ENCODE data around the gene SLC35G6. TPM values are rescaled to one million over a fixed set of nuclear protein-coding genes. Genes with fewer than 3 reads are reported as not detected.
"Not testable (repeated sequence)": the region's sequence is repeated elsewhere in the genome, so short reads cannot be mapped to it uniquely, and the experiment has no call there.

The SLC35G6 gene
- total and polyA plus RNA-seq, 4 donors, result not detected

- TF ChIP-seq, protein P1, sequence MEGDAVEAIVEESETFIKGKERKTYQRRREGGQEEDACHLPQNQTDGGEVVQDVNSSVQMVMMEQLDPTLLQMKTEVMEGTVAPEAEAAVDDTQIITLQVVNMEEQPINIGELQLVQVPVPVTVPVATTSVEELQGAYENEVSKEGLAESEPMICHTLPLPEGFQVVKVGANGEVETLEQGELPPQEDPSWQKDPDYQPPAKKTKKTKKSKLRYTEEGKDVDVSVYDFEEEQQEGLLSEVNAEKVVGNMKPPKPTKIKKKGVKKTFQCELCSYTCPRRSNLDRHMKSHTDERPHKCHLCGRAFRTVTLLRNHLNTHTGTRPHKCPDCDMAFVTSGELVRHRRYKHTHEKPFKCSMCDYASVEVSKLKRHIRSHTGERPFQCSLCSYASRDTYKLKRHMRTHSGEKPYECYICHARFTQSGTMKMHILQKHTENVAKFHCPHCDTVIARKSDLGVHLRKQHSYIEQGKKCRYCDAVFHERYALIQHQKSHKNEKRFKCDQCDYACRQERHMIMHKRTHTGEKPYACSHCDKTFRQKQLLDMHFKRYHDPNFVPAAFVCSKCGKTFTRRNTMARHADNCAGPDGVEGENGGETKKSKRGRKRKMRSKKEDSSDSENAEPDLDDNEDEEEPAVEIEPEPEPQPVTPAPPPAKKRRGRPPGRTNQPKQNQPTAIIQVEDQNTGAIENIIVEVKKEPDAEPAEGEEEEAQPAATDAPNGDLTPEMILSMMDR (IDR thresholded peaks at IDR 0.05; ENCODE audit: control extremely low read depth, extremely low read depth), result no peak
- H3K36me3 ChIP-seq (ENCODE audit: control insufficient read depth in 4 of 4, insufficient read depth in 4 of 4, low read length in 4 of 4), result peaks cover 0 to under 1% (median 0%) of the 10 kb centered on the region in 4 donors
- peak within 1 kb of the TSS; percentile 70 for H3K4me3 ChIP-seq
- H3K9me3 ChIP-seq (ENCODE audit: control insufficient read depth in 4 of 4, insufficient read depth in 3 of 4, low read length in 3 of 4), result no peaks in the 10 kb centered on the region
- WGBS, 2 donors, result 0 to 1% methylated on average over 40 to 92 of the region's 92 CpGs
- DNase-seq (peak; percentile 61 to 76 (median 66)), ATAC-seq (ENCODE audit: insufficient read depth, low FRiP score) (no peak)
- peak within 1 kb of the TSS; percentile 98 to 99 for H3K27ac ChIP-seq (ENCODE audit: low read depth in 1 of 2, low read length in 1 of 2)
- H3K27me3 ChIP-seq (ENCODE audit: control insufficient read depth in 3 of 3, insufficient read depth in 3 of 3, low read length in 2 of 3), result no peaks in the 10 kb centered on the region
- H3K9ac ChIP-seq (ENCODE audit: insufficient read depth in 1 of 2, low read length in 2 of 2), result peak within 1 kb of the TSS; percentile 86 to 88
- peaks cover 12 to 52% (median 40%) of the 10 kb centered on the region in 5 donors for H3K4me1 ChIP-seq (ENCODE audit: control insufficient read depth in 5 of 5, insufficient read depth in 5 of 5, low read length in 5 of 5)
Observed at GRCh38 chr17:7479213-7480088, 1.8 kb upstream of the SLC35G6 start, which contains the start of gene ZBTB4. ZBTB4 (minus strand) TSS chr17:7479631; CDS start chr17:7466801, 12,830 bp downstream.

- Histone ChIP-seq H3K36me3 (ENCODE audit: control insufficient read depth in 4 of 4, insufficient read depth in 4 of 4, low read length in 4 of 4) (no peaks in the 10 kb centered on the region), H3K27me3 (ENCODE audit: control insufficient read depth in 3 of 3, insufficient read depth in 3 of 3, low read length in 2 of 3) (no peaks in the 10 kb centered on the region), H3K4me1 (ENCODE audit: control insufficient read depth in 5 of 5, insufficient read depth in 5 of 5, low read length in 5 of 5) (peaks cover 12 to 54% (median 38%) of the 10 kb centered on the region in 5 donors), H3K9ac (ENCODE audit: insufficient read depth in 1 of 2, low read length in 2 of 2) (peak overlapping the region; percentile 65 to 86), H3K9me3 (ENCODE audit: control insufficient read depth in 4 of 4, insufficient read depth in 3 of 4, low read length in 3 of 4) (no peaks in the 10 kb centered on the region), H3K4me3 (peak overlapping the region; percentile 51), H3K27ac (ENCODE audit: low read depth in 1 of 2, low read length in 1 of 2) (peak overlapping the region; percentile 97 to 98)
- ATAC-seq (ENCODE audit: insufficient read depth, low FRiP score) (no peak), DNase-seq (peak in 1 of 3 donors; percentile 60)
- WGBS, 2 donors, result 5 to 8% methylated on average over 8 of the region's 8 CpGs
- TF ChIP-seq, protein P1 (IDR thresholded peaks at IDR 0.05; ENCODE audit: control extremely low read depth, extremely low read depth), result no peak
Observed at GRCh38 chr17:7480089-7480384, 1.2 kb upstream of the SLC35G6 start.

GRCh38 chr17:7481842-7482741 lies 846 bp downstream of the SLC35G6 start:
- H3K27me3 ChIP-seq (ENCODE audit: control insufficient read depth in 3 of 3, insufficient read depth in 3 of 3, low read length in 2 of 3); H3K4me3 ChIP-seq; DNase-seq; ATAC-seq (ENCODE audit: insufficient read depth, low FRiP score); H3K9me3 ChIP-seq (ENCODE audit: control insufficient read depth in 4 of 4, insufficient read depth in 3 of 4, low read length in 3 of 4); H3K36me3 ChIP-seq (ENCODE audit: control insufficient read depth in 4 of 4, insufficient read depth in 4 of 4, low read length in 4 of 4): not testable (repeated sequence)
- H3K4me1 ChIP-seq (ENCODE audit: control insufficient read depth in 5 of 5, insufficient read depth in 5 of 5, low read length in 5 of 5), result peaks cover 0 to 59% (median 30%) of the 10 kb centered on the region in 5 donors
- peak overlapping the region in 1 of 2 donors; percentile 100 for H3K27ac ChIP-seq (ENCODE audit: low read depth in 1 of 2, low read length in 1 of 2)
- WGBS, 2 donors, result 86 to 88% methylated on average over 31 of the region's 31 CpGs
- H3K9ac ChIP-seq (ENCODE audit: insufficient read depth in 1 of 2, low read length in 2 of 2), result peak overlapping the region in 1 of 2 donors; percentile 23

- H3K27ac ChIP-seq (ENCODE audit: low read depth in 1 of 2, low read length in 1 of 2), result peak overlapping the region; percentile 99 to 100
- not testable (repeated sequence) for H3K36me3 ChIP-seq (ENCODE audit: control insufficient read depth in 4 of 4, insufficient read depth in 4 of 4, low read length in 4 of 4); DNase-seq; H3K4me3 ChIP-seq; H3K9me3 ChIP-seq (ENCODE audit: control insufficient read depth in 4 of 4, insufficient read depth in 3 of 4, low read length in 3 of 4); ATAC-seq (ENCODE audit: insufficient read depth, low FRiP score); H3K27me3 ChIP-seq (ENCODE audit: control insufficient read depth in 3 of 3, insufficient read depth in 3 of 3, low read length in 2 of 3)
- WGBS, 2 donors, result 74 to 78% methylated on average over 6 of the region's 6 CpGs
- peaks cover 6 to 59% (median 29%) of the 10 kb centered on the region in 5 donors for H3K4me1 ChIP-seq (ENCODE audit: control insufficient read depth in 5 of 5, insufficient read depth in 5 of 5, low read length in 5 of 5)
- H3K9ac ChIP-seq (ENCODE audit: insufficient read depth in 1 of 2, low read length in 2 of 2), result peak overlapping the region; percentile 98 to 99
Observed at GRCh38 chr17:7482742-7483088, 1.5 kb downstream of the SLC35G6 start.

Measured in lung (tissue), 12 donors.